Measurements from ENCODE around the gene PNMT.

PNMT gene

GRCh38 chr17:39636587-39636926 is 31.7 kb upstream of the PNMT start:
- no peak for TF ChIP-seq CTCF (IDR thresholded peaks at IDR 0.05; ENCODE audit: extremely low read depth, missing control alignments)
- no peak for DNase-seq (ENCODE audit: low spot score)

- peak; percentile 98 for DNase-seq (ENCODE audit: low spot score)
- TF ChIP-seq CTCF (IDR thresholded peaks at IDR 0.05; ENCODE audit: extremely low read depth, missing control alignments): peak; percentile 8
Measured at GRCh38 chr17:39636927-39637736, 31.1 kb upstream of the PNMT start, which contains the start of gene STARD3. STARD3 (plus strand) TSS chr17:39637144; CDS start chr17:39653532, 16,388 bp downstream.

- TF ChIP-seq CTCF (IDR thresholded peaks at IDR 0.05; ENCODE audit: extremely low read depth, missing control alignments): no peak
- no peak for DNase-seq (ENCODE audit: low spot score)
Measured at GRCh38 chr17:39638317-39638716, 29.9 kb upstream of the PNMT start.

- no peak for TF ChIP-seq CTCF (IDR thresholded peaks at IDR 0.05; ENCODE audit: extremely low read depth, missing control alignments)
- DNase-seq (ENCODE audit: low spot score): no peak
Measured at GRCh38 chr17:39639043-39639442, 29.2 kb upstream of the PNMT start.

- no peak for DNase-seq (ENCODE audit: low spot score)
- TF ChIP-seq CTCF (IDR thresholded peaks at IDR 0.05; ENCODE audit: extremely low read depth, missing control alignments): no peak
Measured at GRCh38 chr17:39639566-39640458, 28.4 kb upstream of the PNMT start.

GRCh38 chr17:39640591-39641031 is 27.6 kb upstream of the PNMT start:
- no peak for TF ChIP-seq CTCF (IDR thresholded peaks at IDR 0.05; ENCODE audit: extremely low read depth, missing control alignments)
- no peak for DNase-seq (ENCODE audit: low spot score)

GRCh38 chr17:39641097-39641496 is 27.2 kb upstream of the PNMT start:
- TF ChIP-seq CTCF (IDR thresholded peaks at IDR 0.05; ENCODE audit: extremely low read depth, missing control alignments): no peak
- no peak for DNase-seq (ENCODE audit: low spot score)
